Sigmoid colon (tissue), 3 donors: ENCODE results near the gene TRIM39.

Experiments
- CTCF ChIP-seq, 4 experiments: fragments of 450-650 bp in 3 of 4; fragments of 200-600 bp in 1 of 4; IDR thresholded peaks; one replicate each; pipeline ENCODE4 v1.5.1; 2016 to 2019; ENCODE audit warnings: antibody characterized with exemption in 4 of 4, mild to moderate bottlenecking in 3 of 4, moderate library complexity in 2 of 4
- POLR2A ChIP-seq, 2 donors: fragments of 450-650 bp; IDR thresholded peaks; one replicate each; pipeline ENCODE4 v1.6.1; 2016; ENCODE audit warnings: antibody characterized with exemption in 2 of 2, mild to moderate bottlenecking in 2 of 2, moderate library complexity in 2 of 2

GRCh38 chr6:30319146-30319835, 7.4 kb upstream of the TRIM39 start:
- TF ChIP-seq POLR2A (IDR thresholded peaks at IDR 0.05) (no peak), CTCF (IDR thresholded peaks at IDR 0.05) (no peak)
